Measurements from ENCODE around the gene OR7A5. TPM values are rescaled to one million over a fixed set of nuclear protein-coding genes. Genes with fewer than 3 reads are reported as not detected.
"Not testable (repeated sequence)": the region's sequence is repeated elsewhere in the genome, so short reads cannot be mapped to it uniquely, and the experiment has no call there.

The OR7A5 gene
- polyA plus RNA-seq, 3 donors, result 0.03 TPM; not detected in 1

- DNase-seq (ENCODE audit: low read depth in 3 of 3, low spot score in 2 of 3), result not testable (repeated sequence)
These were observed 49.7 kb downstream of the OR7A5 start for GRCh38 chr19:14785102-14785793.

- not testable (repeated sequence) for DNase-seq (ENCODE audit: low read depth in 3 of 3, low spot score in 2 of 3)
These were observed 50.3 kb downstream of the OR7A5 start for GRCh38 chr19:14784730-14785101.

GRCh38 chr19:14783410-14783998 is 51.5 kb downstream of the OR7A5 start:
- not testable (repeated sequence) for DNase-seq (ENCODE audit: low read depth in 3 of 3, low spot score in 2 of 3)

GRCh38 chr19:14782626-14783409 is 52.2 kb downstream of the OR7A5 start:
- DNase-seq (ENCODE audit: low read depth in 3 of 3, low spot score in 2 of 3), result no peak

GRCh38 chr19:14781713-14782536 is 53.1 kb downstream of the OR7A5 start:
- not testable (repeated sequence) for DNase-seq (ENCODE audit: low read depth in 3 of 3, low spot score in 2 of 3)

GRCh38 chr19:14780622-14781225 is 54.3 kb downstream of the OR7A5 start:
- DNase-seq (ENCODE audit: low read depth in 3 of 3, low spot score in 2 of 3), result not testable (repeated sequence)

- no peak for DNase-seq (ENCODE audit: low read depth in 3 of 3, low spot score in 2 of 3)
These were observed 55.8 kb downstream of the OR7A5 start for GRCh38 chr19:14779151-14779550.

- DNase-seq (ENCODE audit: low read depth in 3 of 3, low spot score in 2 of 3), result not testable (repeated sequence)
These were observed 56.7 kb downstream of the OR7A5 start, which contains the start of gene ADGRE2 for GRCh38 chr19:14778110-14778845. Gene ADGRE2, minus strand, starts transcription at chr19:14778560. Its CDS starts 1,804 bp downstream, at chr19:14776756.

- not testable (repeated sequence) for DNase-seq (ENCODE audit: low read depth in 3 of 3, low spot score in 2 of 3)
These were observed 57.3 kb downstream of the OR7A5 start for GRCh38 chr19:14777645-14778044.

Other genes starting within 250 kb of the OR7A5 start
- under 1 TPM in 2 of 3 donors, not detected in 1; 0.11 to 0.20 TPM for gene ADGRE3, start 160.3 kb downstream of the OR7A5 start, polyA plus RNA-seq (ENCODE audit: insufficient read length in 3 of 3)
- gene ZNF333, start 145.1 kb downstream of the OR7A5 start, polyA plus RNA-seq (ENCODE audit: insufficient read length in 3 of 3), result 10 to 100 TPM; 14.3 to 16.6 (median 16.1) TPM
- gene ADGRE2, start 56.6 kb downstream of the OR7A5 start, polyA plus RNA-seq (ENCODE audit: insufficient read length in 3 of 3), result under 1 TPM; 0.32 to 0.40 (median 0.40) TPM
- under 1 TPM; 0.08 to 0.17 (median 0.10) TPM for gene OR7C1, start within 50 bp of the OR7A5 start, polyA plus RNA-seq (ENCODE audit: insufficient read length in 3 of 3)
- not detected for gene OR7A10, start 13.7 kb upstream of the OR7A5 start, polyA plus RNA-seq (ENCODE audit: insufficient read length in 3 of 3)
- not detected for gene OR7A17, start 50.9 kb upstream of the OR7A5 start, polyA plus RNA-seq (ENCODE audit: insufficient read length in 3 of 3)
- not detected for gene OR7C2, start 106.3 kb upstream of the OR7A5 start, polyA plus RNA-seq (ENCODE audit: insufficient read length in 3 of 3)
- gene SLC1A6, start 144.7 kb upstream of the OR7A5 start, polyA plus RNA-seq (ENCODE audit: insufficient read length in 3 of 3), result under 1 TPM; 0.39 to 0.51 (median 0.47) TPM
- gene CASP14, start 214.3 kb upstream of the OR7A5 start, polyA plus RNA-seq (ENCODE audit: insufficient read length in 3 of 3), result not detected
- under 1 TPM; 0.03 to 0.04 (median 0.03) TPM for gene OR1I1, start 247.0 kb upstream of the OR7A5 start, polyA plus RNA-seq (ENCODE audit: insufficient read length in 3 of 3)